ENCODE results near the gene RHNO1. TPM values are rescaled to one million over a fixed set of nuclear protein-coding genes. Genes with fewer than 3 reads are reported as not detected.

Gene RHNO1
- total RNA-seq, 1 donor from 2014 or later, result 55.5 TPM

DNA sequence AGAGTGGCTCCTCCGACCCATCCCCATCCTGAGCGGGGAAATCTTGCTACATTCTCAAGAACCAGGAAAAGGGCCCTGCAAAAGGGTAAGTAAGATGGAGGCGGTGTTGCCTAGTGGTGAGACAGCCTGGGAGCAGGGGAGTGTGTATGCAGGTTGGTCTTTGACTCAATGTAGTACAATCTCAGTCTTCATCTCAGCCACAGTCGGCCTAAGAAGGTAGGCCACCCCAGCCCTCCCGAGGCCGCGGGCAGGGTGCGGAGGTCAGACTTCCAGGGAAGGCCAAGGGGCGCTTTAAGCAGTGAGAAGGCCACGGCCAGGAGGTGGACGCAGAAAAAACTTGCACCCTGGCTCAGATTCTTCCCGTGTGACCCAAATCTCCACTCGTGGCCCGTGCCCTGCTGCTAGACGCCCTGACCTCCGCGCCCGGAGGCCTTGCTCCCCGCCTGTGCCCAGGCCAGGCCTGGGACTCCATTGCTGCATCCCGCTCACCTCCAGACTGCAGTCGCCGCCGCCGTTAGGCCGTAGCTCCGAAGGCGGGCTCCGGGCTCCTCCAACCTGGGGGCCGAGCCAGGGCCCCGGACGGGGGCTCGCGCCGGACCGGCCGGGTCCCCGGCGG is 484 bp upstream of the RHNO1 start:
- Mint-ChIP-seq H3K4me1 (peaks cover 41% of the 10 kb centered on the region), H3K9me3 (no peaks in the 10 kb centered on the region), H3K36me3 (ENCODE audit: low read depth) (peaks cover 6% of the 10 kb centered on the region), H3K4me3 (peak overlapping the region; percentile 88), H3K27ac (ENCODE audit: unreplicated experiment) (peak overlapping the region; percentile 95), H3K27me3 (ENCODE audit: low read depth) (no peaks in the 10 kb centered on the region)
- TF ChIP-seq, protein P1, sequence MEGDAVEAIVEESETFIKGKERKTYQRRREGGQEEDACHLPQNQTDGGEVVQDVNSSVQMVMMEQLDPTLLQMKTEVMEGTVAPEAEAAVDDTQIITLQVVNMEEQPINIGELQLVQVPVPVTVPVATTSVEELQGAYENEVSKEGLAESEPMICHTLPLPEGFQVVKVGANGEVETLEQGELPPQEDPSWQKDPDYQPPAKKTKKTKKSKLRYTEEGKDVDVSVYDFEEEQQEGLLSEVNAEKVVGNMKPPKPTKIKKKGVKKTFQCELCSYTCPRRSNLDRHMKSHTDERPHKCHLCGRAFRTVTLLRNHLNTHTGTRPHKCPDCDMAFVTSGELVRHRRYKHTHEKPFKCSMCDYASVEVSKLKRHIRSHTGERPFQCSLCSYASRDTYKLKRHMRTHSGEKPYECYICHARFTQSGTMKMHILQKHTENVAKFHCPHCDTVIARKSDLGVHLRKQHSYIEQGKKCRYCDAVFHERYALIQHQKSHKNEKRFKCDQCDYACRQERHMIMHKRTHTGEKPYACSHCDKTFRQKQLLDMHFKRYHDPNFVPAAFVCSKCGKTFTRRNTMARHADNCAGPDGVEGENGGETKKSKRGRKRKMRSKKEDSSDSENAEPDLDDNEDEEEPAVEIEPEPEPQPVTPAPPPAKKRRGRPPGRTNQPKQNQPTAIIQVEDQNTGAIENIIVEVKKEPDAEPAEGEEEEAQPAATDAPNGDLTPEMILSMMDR (conservative IDR thresholded peaks at IDR 0.05), result no peak
- no peak for DNase-seq (ENCODE audit: low read depth, low spot score)

DNA sequence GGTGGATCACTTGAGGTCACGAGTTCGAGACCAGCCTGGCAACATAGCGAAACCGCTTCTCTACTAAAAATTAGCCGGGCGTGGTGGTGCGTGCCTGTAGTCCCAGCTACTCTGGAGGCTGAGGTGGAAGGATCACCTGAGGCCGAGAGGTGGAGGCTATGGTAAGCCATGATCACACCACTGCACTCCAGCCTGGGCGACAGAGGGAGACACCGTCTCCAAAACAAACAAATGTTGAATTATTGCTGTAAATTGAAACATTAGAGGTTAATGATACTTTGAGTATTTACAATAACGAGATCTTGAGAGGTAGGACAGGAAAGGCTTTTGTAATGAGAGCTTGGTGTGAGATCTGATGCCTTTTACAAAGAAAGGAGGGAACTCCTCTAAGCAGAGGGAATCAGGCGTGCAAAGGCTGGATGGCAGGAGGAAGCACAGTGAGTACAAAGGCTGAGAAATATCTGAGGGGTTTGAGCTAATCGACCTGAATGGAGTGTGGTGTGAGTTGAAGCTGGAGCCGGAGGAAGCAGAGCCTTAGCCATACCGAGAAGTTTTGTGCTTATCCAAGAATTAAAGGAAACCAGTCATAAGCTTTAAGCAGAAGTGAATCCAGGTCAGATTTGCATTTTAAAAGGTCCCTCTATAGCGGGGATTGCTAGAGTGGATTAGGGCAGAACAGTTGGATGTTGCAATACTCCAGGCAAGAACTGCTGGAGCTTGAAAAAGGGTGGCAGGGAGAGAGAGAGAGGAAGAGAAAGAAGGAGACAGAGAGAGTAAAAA is 1.1 kb downstream of the RHNO1 start:
- peaks cover 45% of the 10 kb centered on the region for H3K4me1 Mint-ChIP-seq
- H3K36me3 Mint-ChIP-seq (ENCODE audit: low read depth), result peaks cover 3% of the 10 kb centered on the region
- peak overlapping the region; percentile 98 for H3K4me3 Mint-ChIP-seq
- no peaks in the 10 kb centered on the region for H3K27me3 Mint-ChIP-seq (ENCODE audit: low read depth)
- DNase-seq (ENCODE audit: low read depth, low spot score), result no peak
- H3K27ac Mint-ChIP-seq (ENCODE audit: unreplicated experiment), result peak overlapping the region; percentile 98
- TF ChIP-seq, protein P1 (conservative IDR thresholded peaks at IDR 0.05), result no peak
- no peaks in the 10 kb centered on the region for H3K9me3 Mint-ChIP-seq

DNA sequence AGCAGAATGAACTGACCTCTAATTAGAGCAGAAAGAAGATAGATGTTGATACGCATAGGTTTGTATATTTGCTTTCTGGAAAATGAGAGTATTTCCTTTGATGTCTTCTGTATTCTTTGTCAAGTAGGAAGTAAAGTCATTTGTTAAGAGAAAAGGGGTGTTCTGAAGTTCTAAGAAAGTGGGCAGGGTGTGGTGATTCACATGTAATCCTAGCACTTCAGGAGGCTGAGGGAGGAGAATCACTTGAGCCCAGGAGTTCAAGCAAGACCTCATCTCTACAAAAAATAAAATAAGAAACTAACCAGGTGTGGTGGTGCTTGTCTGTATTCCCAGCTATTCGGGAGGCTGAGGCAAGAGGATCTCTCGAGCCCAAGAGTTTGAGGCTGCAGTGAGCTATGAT is 2.8 kb downstream of the RHNO1 start:
- Mint-ChIP-seq H3K27ac (ENCODE audit: unreplicated experiment) (no peak overlapping the region), H3K4me3 (peak overlapping the region; percentile 61), H3K36me3 (ENCODE audit: low read depth) (peaks cover 7% of the 10 kb centered on the region), H3K9me3 (no peaks in the 10 kb centered on the region), H3K4me1 (peaks cover 41% of the 10 kb centered on the region), H3K27me3 (ENCODE audit: low read depth) (no peaks in the 10 kb centered on the region)
- TF ChIP-seq, protein P1 (conservative IDR thresholded peaks at IDR 0.05), result no peak
- no peak for DNase-seq (ENCODE audit: low read depth, low spot score)

DNA sequence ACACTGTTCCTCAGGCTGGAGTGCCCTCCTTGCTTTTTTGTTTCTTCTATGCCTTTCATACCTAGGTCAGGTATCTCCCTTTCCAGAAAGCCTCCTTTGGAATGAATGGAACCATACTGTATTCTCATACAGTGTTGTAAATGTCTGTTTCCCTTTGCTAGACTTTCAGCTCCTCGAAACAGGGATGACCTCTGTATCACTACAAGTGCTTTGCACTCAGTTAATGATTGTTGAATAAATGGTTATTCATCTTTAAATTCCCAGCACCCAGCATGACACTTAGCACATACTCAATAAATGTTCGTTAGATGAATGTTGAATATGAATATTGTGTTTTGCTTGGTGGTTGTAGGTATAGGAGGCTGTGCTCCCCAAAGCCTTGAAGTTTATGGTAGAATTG is 7.8 kb downstream of the RHNO1 start:
- Mint-ChIP-seq H3K36me3 (ENCODE audit: low read depth) (peaks cover 20% of the 10 kb centered on the region), H3K9me3 (no peaks in the 10 kb centered on the region), H3K27ac (ENCODE audit: unreplicated experiment) (no peak overlapping the region), H3K4me1 (peaks cover 15% of the 10 kb centered on the region), H3K27me3 (ENCODE audit: low read depth) (no peaks in the 10 kb centered on the region), H3K4me3 (peak overlapping the region; percentile 5)
- TF ChIP-seq, protein P1 (conservative IDR thresholded peaks at IDR 0.05), result no peak
- DNase-seq (ENCODE audit: low read depth, low spot score), result no peak

DNA sequence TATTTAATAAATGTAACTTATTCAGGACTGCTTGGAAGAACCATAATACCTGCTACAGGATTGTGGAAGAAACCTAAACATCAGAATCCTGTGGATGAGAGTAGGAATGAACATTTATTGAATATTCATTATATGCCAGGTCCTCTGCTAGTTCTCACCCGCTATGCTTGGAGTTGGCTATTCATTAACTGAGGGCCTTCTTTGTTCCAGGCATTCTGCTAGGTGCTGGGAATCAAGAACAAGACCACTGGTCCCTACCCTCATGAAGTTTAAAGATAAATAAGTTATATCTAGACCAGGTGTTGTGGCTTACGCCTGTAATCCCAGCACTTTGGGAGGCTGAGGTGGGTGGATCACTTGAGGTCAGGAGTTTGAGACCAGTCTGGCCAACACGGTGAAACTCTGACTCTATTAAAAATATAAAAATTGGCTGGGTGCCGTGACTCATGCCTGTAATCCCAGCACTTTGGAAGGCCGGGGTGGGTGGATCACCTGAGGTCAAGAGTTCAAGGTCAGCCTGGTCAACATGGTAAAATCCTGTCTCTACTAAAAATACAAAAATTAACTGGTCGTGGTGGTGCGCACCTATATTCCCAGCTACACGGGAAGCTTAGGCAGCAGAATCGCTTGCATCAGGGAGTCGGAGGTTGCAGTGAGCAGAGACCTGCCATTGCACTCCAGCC is 9.9 kb downstream of the RHNO1 start:
- peaks cover 20% of the 10 kb centered on the region for H3K36me3 Mint-ChIP-seq (ENCODE audit: low read depth)
- TF ChIP-seq, protein P1 (conservative IDR thresholded peaks at IDR 0.05), result no peak
- no peak for DNase-seq (ENCODE audit: low read depth, low spot score)
- no peak overlapping the region for H3K27ac Mint-ChIP-seq (ENCODE audit: unreplicated experiment)
- H3K4me1 Mint-ChIP-seq, result peaks cover 29% of the 10 kb centered on the region
- no peaks in the 10 kb centered on the region for H3K27me3 Mint-ChIP-seq (ENCODE audit: low read depth)
- no peak overlapping the region for H3K4me3 Mint-ChIP-seq
- H3K9me3 Mint-ChIP-seq, result no peaks in the 10 kb centered on the region
